WTC11 (cell line): ENCODE data around the gene NFATC2IP.
A peak's percentile ranks its signal among the peaks of the same experiment; 100 is the strongest.

Source experiments
- CREM ChIP-seq: sonication (generic); formaldehyde crosslinking; IDR thresholded peaks from 2 replicates; pipeline ENCODE4 v1.8.1; 2022; ENCODE audit warnings: mild to moderate bottlenecking, missing genetic modification reagents, moderate library complexity
- CTCF ChIP-seq: fragments of 200-600 bp; IDR thresholded peaks from 2 replicates; pipeline ENCODE4 v1.8.0; 2022; ENCODE audit warnings: antibody characterized with exemption
- HMGXB4 ChIP-seq: sonication (generic); formaldehyde crosslinking; IDR thresholded peaks from 2 replicates; pipeline ENCODE4 v1.8.1; 2023; ENCODE audit warnings: mild to moderate bottlenecking, moderate library complexity, missing genetic modification reagents
- JUN ChIP-seq: sonication (generic); formaldehyde crosslinking; IDR thresholded peaks from 2 replicates; pipeline ENCODE4 v1.8.0; 2023; ENCODE audit warnings: mild to moderate bottlenecking, missing genetic modification reagents
- MYBL2 ChIP-seq: sonication (generic); formaldehyde crosslinking; IDR thresholded peaks from 2 replicates; pipeline ENCODE4 v1.8.1; 2023; ENCODE audit warnings: mild to moderate bottlenecking, moderate library complexity, missing genetic modification reagents
- SP1 ChIP-seq: sonication (generic); formaldehyde crosslinking; conservative IDR thresholded peaks from 2 replicates; pipeline ENCODE4 v1.8.1; 2022; ENCODE audit warnings: missing genetic modification reagents
- TEAD4 ChIP-seq: sonication (generic); formaldehyde crosslinking; IDR thresholded peaks from 2 replicates; pipeline ENCODE4 v1.8.0; 2022; ENCODE audit warnings: mild to moderate bottlenecking, missing genetic modification reagents

- TF ChIP-seq CTCF: peak; percentile 99
- no peak for TF ChIP-seq HMGXB4 (CRISPR knock-in tag)
- TF ChIP-seq TEAD4 (CRISPR knock-in tag): no peak
- no peak for TF ChIP-seq JUN (CRISPR knock-in tag)
- TF ChIP-seq SP1 (CRISPR knock-in tag): no peak
- TF ChIP-seq CREM (CRISPR knock-in tag): no peak
- no peak for TF ChIP-seq MYBL2 (CRISPR knock-in tag)
These were observed 30.8 kb downstream of the NFATC2IP start for GRCh38 chr16:28981517-28981916.
